Muscle layer of duodenum (tissue), 2 donors: ENCODE measurements around the gene TACR1.

Experiments
- H3K27ac ChIP-seq: one replicate; pipeline ENCODE4 v1.7.0; 2013; ENCODE audit warnings: mild to moderate bottlenecking, low read length
- H3K27me3 ChIP-seq: one replicate; pipeline ENCODE4 v1.7.0; 2013; ENCODE audit warnings: low read depth, mild to moderate bottlenecking, control low read depth, low read length
- H3K36me3 ChIP-seq, 2 donors: one replicate each; pipeline ENCODE4 v1.7.0; 2013; ENCODE audit warnings: low read length in 2 of 2, control low read depth in 1 of 2, mild to moderate bottlenecking in 1 of 2; ENCODE audit not compliant: insufficient read depth in 2 of 2, control insufficient read depth in 1 of 2
- H3K4me1 ChIP-seq, 2 donors: one replicate each; pipeline ENCODE4 v1.7.0; 2013; ENCODE audit warnings: low read length in 2 of 2, mild to moderate bottlenecking in 2 of 2, control low read depth in 1 of 2, moderate library complexity in 1 of 2; ENCODE audit not compliant: insufficient read depth in 2 of 2, control insufficient read depth in 1 of 2
- H3K4me3 ChIP-seq, 2 donors: one replicate each; pipeline ENCODE4 v1.7.0; 2013; ENCODE audit warnings: low read length in 2 of 2, low read depth in 1 of 2, mild to moderate bottlenecking in 1 of 2
- H3K9me3 ChIP-seq, 2 donors: one replicate each; pipeline ENCODE4 v1.7.0; 2013; ENCODE audit warnings: low read length in 2 of 2, control low read depth in 1 of 2, mild to moderate bottlenecking in 1 of 2; ENCODE audit not compliant: control insufficient read depth in 1 of 2
- donor health status: healthy.

The TACR1 gene

GRCh38 chr2:75100801-75101151 is 98.5 kb downstream of the TACR1 start:
- no peaks in the 10 kb centered on the region for H3K27me3 ChIP-seq
- H3K4me3 ChIP-seq: no peak overlapping the region

GRCh38 chr2:75100011-75100800 is 99.1 kb downstream of the TACR1 start:
- Histone ChIP-seq H3K9me3 (peaks cover 3 to 5% of the 10 kb centered on the region in 2 donors), H3K27ac (no peak overlapping the region), H3K4me3 (no peak overlapping the region), H3K36me3 (no peaks in the 10 kb centered on the region), H3K27me3 (no peaks in the 10 kb centered on the region), H3K4me1 (no peaks in the 10 kb centered on the region)

More at GRCh38 chr2:75100801-75101151, 98.5 kb downstream of the TACR1 start:
- Histone ChIP-seq H3K9me3 (peaks cover 3 to 5% of the 10 kb centered on the region in 2 donors), H3K27ac (no peak overlapping the region), H3K36me3 (no peaks in the 10 kb centered on the region), H3K4me1 (no peaks in the 10 kb centered on the region)

- Histone ChIP-seq H3K27me3 (no peaks in the 10 kb centered on the region), H3K4me1 (no peaks in the 10 kb centered on the region), H3K4me3 (no peak overlapping the region), H3K27ac (no peak overlapping the region), H3K9me3 (peaks cover 3 to 5% of the 10 kb centered on the region in 2 donors), H3K36me3 (no peaks in the 10 kb centered on the region)
These were observed 99.8 kb downstream of the TACR1 start for GRCh38 chr2:75099521-75099922.

- Histone ChIP-seq H3K9me3 (peaks cover 3 to 5% of the 10 kb centered on the region in 2 donors), H3K36me3 (no peaks in the 10 kb centered on the region), H3K4me3 (no peak overlapping the region), H3K4me1 (no peaks in the 10 kb centered on the region), H3K27me3 (no peaks in the 10 kb centered on the region), H3K27ac (no peak overlapping the region)
These were observed 100.5 kb downstream of the TACR1 start for GRCh38 chr2:75098856-75099255.

- H3K27ac ChIP-seq: no peak overlapping the region
These were observed 101.5 kb downstream of the TACR1 start for GRCh38 chr2:75097831-75098230.

GRCh38 chr2:75094405-75094804 is 104.9 kb downstream of the TACR1 start:
- Histone ChIP-seq H3K4me3 (no peak overlapping the region), H3K4me1 (no peaks in the 10 kb centered on the region), H3K9me3 (no peaks in the 10 kb centered on the region), H3K36me3 (no peaks in the 10 kb centered on the region), H3K27ac (no peak overlapping the region), H3K27me3 (no peaks in the 10 kb centered on the region)

More at GRCh38 chr2:75097831-75098230, 101.5 kb downstream of the TACR1 start:
- H3K4me1 ChIP-seq: no peaks in the 10 kb centered on the region
- H3K27me3 ChIP-seq: no peaks in the 10 kb centered on the region
- H3K4me3 ChIP-seq: no peak overlapping the region
- no peaks in the 10 kb centered on the region for H3K36me3 ChIP-seq
- H3K9me3 ChIP-seq: peaks cover 3 to 5% of the 10 kb centered on the region in 2 donors

GRCh38 chr2:75090770-75091515 is 108.4 kb downstream of the TACR1 start:
- Histone ChIP-seq H3K27ac (no peak overlapping the region), H3K27me3 (no peaks in the 10 kb centered on the region), H3K4me1 (no peaks in the 10 kb centered on the region), H3K36me3 (no peaks in the 10 kb centered on the region), H3K9me3 (no peaks in the 10 kb centered on the region), H3K4me3 (no peak overlapping the region)

GRCh38 chr2:75089471-75089870 is 109.8 kb downstream of the TACR1 start:
- no peaks in the 10 kb centered on the region for H3K27me3 ChIP-seq
- no peaks in the 10 kb centered on the region for H3K36me3 ChIP-seq
- no peaks in the 10 kb centered on the region for H3K4me1 ChIP-seq
- no peak overlapping the region for H3K4me3 ChIP-seq
- H3K9me3 ChIP-seq: no peaks in the 10 kb centered on the region
- H3K27ac ChIP-seq: no peak overlapping the region

- no peaks in the 10 kb centered on the region for H3K9me3 ChIP-seq
- no peaks in the 10 kb centered on the region for H3K27me3 ChIP-seq
- H3K36me3 ChIP-seq: no peaks in the 10 kb centered on the region
- H3K4me3 ChIP-seq: no peak overlapping the region
- H3K27ac ChIP-seq: no peak overlapping the region
- no peaks in the 10 kb centered on the region for H3K4me1 ChIP-seq
These were observed 110.5 kb downstream of the TACR1 start for GRCh38 chr2:75088791-75089190.

- no peaks in the 10 kb centered on the region for H3K27me3 ChIP-seq
- H3K4me3 ChIP-seq: no peak overlapping the region
- H3K27ac ChIP-seq: no peak overlapping the region
- no peaks in the 10 kb centered on the region for H3K36me3 ChIP-seq
- H3K4me1 ChIP-seq: no peaks in the 10 kb centered on the region
- no peaks in the 10 kb centered on the region for H3K9me3 ChIP-seq
These were observed 111.6 kb downstream of the TACR1 start for GRCh38 chr2:75087736-75088135.

GRCh38 chr2:75079575-75079974 is 119.7 kb downstream of the TACR1 start:
- Histone ChIP-seq H3K4me1 (no peaks in the 10 kb centered on the region), H3K9me3 (no peaks in the 10 kb centered on the region), H3K36me3 (no peaks in the 10 kb centered on the region), H3K27me3 (no peaks in the 10 kb centered on the region), H3K4me3 (no peak overlapping the region), H3K27ac (no peak overlapping the region)
